HT-29 (cell line): ENCODE results near the gene ICE1. TPM values are rescaled to one million over a fixed set of nuclear protein-coding genes. Genes with fewer than 3 reads are reported as not detected.
"Not testable (repeated sequence)": the region's sequence is repeated elsewhere in the genome, so short reads cannot be mapped to it uniquely, and the experiment has no call there.

ENCODE experiments used
- DNase-seq: peaks from one replicate; pipeline ENCODE4 v3.0.0-alpha.2; 2015; ENCODE audit warnings: low spot score
- total RNA-seq: library from RNA; depleted of rRNA; stranded (reverse); fragments of >200 nt; shearing (Covaris generic); gene quantifications from 2 replicates; pipeline ENCODE4 v1.2.3, GENCODE V29; 2014; rRNA removed

The ICE1 gene
- 18.1 and 20.1 TPM in 2 replicates for total RNA-seq

DNA sequence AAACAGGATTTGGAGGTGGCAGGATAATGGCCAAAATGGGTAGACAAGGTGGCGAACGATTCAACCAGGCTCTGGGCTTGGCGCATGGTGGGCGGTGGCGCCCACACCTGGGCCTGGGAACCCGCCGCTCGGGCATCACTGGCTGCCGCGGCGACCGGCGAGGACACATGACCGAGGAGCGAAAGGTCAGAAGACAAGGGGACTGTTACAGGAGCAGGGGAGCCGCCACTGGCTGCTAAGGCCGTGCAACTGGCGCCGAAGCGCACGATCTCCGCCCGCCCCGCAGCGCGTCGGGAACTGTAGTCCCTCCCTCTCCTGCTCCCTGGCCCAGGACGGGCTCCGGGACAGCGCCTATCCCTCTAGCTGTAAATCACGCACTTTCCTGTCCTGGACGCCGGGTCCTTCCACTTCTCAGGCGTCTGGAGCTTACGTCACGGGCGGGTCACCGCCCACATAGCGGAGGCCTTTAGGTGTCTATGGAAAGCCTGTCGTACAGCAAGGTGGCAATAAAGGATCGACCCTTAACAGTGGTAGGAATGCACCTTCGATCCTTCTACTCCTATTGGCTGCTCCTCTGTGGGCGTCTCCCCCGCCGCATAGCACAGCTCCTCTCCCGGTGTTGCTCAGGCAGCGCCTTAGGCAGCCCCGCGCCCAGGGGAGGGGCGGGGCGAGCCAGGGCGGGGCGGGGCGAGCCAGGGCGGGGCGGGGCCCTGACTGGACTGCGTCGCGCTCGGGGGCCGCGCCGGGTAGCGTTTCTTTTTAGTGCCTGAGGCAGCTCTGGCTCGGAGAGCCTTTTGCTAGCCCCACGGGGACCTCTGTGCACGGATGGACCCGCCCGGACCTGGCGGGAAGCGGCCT lies at the start of gene ICE1:
Gene ICE1 (plus strand): TSS at position 717 of the 858 bp plus-strand sequence. CDS start 239 bp downstream, outside the sequence.
- DNase-seq: peak; percentile 98

- DNase-seq: no peak
Observed at GRCh38 chr5:5372930-5373329, 49.5 kb upstream of the ICE1 start.

GRCh38 chr5:5373351-5373989 lies 49.0 kb upstream of the ICE1 start:
- no peak for DNase-seq

- DNase-seq: no peak
Observed at GRCh38 chr5:5374009-5374715, 48.3 kb upstream of the ICE1 start.

- DNase-seq: no peak
Observed at GRCh38 chr5:5377780-5378179, 44.7 kb upstream of the ICE1 start.

DNA sequence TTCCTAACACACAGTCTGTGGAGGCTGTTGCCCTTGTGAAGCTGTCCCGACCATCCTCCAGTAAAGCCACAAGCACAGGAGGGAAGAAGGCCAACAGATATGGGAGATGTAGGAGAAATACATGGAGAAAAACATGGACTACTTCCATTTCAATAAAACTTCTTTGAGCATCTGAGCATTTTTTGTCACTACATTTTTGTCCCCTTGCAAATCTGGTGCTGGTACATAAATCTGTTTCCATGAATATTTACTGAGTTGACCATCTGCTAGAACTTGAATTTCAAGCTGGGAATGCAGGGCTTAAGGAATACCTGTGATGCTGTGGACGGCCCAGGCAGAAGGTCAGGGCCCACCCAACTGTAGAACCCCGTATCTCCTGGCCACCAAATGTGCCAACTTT lies 43.9 kb upstream of the ICE1 start:
- DNase-seq: no peak

GRCh38 chr5:5380298-5380697 lies 42.2 kb upstream of the ICE1 start:
- DNase-seq: no peak

- no peak for DNase-seq
Observed at GRCh38 chr5:5381310-5381913, 41.1 kb upstream of the ICE1 start.

GRCh38 chr5:5383461-5383860 lies 39.0 kb upstream of the ICE1 start:
- no peak for DNase-seq

- DNase-seq: no peak
Observed at GRCh38 chr5:5384660-5385330, 37.7 kb upstream of the ICE1 start.

GRCh38 chr5:5385331-5385662 lies 37.2 kb upstream of the ICE1 start:
- DNase-seq: no peak

GRCh38 chr5:5386329-5386728 lies 36.1 kb upstream of the ICE1 start:
- DNase-seq: no peak

DNA sequence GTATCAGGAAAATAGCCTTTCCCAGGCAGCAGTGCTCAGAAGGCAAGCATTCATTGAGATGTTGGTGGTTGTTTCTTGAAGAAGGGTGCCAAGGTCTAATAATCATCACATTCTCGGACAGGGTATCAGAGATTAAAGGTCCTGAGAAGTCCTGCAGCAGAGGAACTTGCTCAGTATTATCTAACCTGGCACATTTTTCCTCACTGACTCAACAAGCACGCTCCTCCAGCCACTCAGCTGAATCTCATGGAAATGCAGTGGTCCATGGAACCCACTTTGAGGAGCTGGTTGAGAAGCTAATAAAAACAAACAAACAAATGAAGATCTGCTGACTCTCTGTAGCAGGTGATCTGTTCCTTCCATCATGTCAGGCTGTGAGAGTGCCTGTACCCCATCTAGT lies 35.3 kb upstream of the ICE1 start:
- DNase-seq: no peak

GRCh38 chr5:5387777-5388176 lies 34.7 kb upstream of the ICE1 start:
- DNase-seq: no peak

DNA sequence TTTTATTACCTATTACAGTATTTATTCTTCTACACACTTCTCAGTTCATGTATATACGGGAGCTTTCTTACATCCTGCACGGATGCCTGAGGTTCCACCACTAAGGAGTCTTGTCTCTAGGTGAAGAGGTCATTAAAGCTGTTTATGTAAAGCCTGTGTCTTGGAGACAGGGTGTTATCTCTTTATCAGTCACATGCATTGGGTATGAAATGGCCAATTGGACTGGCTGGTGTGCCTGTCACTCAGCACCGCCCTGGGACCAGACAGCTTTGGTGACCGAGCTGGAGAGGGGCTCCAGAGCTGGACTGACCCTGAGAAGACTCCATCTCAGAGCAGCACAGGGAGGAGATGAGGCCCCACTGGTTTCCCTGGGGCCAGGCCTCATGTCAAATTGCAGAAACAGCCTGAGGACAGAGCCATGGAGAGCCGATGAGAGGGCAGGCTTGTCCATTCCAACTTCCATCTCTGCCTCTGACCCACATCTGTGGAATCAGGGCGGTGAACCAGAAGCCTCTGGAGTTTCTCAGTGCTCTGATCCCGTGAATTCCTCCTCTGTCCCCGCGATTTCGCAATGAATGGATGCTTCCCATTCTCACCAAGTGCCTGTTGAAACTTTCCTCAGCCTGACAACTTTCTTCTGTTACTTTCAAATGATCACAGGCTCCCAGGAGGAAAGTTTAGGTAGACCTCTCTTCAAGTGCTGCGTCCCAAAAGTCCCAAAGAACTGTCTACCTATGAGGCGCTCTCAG lies 32.2 kb upstream of the ICE1 start:
- not testable (repeated sequence) for DNase-seq

DNA sequence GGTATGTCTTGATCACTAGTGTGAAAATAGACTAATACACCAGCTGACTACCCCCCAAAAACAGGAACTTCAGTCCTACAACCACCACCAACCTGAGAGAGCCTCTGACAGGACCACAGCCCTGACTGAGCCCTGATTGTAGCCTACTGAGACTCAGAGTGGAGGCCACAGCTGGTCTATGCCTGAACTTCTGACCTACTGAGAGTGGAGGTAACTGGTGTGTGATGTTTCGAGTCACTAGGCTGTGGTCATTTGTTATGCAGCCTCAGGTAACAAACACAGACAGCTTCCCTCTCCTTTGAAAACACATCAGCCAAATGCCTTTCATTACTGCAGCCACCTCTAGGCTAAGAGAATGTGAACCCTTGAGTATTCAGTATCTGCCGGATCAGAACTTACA lies 30.0 kb upstream of the ICE1 start:
- DNase-seq: not testable (repeated sequence)

GRCh38 chr5:5394384-5394986 lies 28.0 kb upstream of the ICE1 start:
- DNase-seq: peak; percentile 63

DNA sequence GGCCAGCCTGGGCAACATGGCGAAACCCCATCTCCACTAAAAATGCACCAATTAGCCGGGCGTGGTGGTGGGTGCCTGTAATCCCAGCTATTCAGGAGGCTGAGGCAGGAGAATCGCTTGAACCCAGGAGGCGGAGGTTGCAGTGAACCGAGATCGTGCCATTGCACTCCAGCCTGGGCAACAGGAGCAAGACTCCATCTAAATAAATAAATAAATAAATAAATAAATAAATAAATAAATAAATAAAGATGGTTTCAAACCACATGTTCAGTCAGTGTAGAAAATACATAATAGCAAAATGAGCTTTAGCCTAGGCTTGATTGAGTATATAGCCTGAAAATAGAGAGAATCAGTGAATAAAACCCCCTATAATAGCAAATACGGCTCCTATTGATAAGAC lies 27.4 kb upstream of the ICE1 start:
- not testable (repeated sequence) for DNase-seq

DNA sequence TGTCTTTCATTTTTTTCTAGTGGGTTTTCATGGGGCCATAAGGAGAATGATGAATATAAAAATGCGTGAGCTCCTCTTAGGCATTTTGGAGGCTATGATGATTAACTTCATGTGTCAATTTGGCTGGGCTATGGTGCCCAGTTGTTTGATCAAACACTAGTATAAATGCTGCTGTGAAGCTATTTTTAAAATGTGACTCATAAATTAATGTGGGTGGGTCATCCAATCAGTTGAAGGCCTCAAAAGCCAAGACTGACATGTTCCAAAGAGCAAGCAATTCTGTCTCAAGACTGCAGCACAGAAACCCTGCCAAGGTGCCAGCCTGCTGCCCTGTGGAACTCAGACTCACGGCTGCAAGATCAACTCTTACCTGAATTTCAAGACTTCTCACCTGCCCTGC lies 24.4 kb upstream of the ICE1 start:
- DNase-seq: no peak

- no peak for DNase-seq
Observed at GRCh38 chr5:5401095-5401494, 21.4 kb upstream of the ICE1 start.
